Natural killer cell (primary cell): Measurements from ENCODE around the gene GNG3. TPM values are rescaled to one million over a fixed set of nuclear protein-coding genes. Genes with fewer than 3 reads are reported as not detected.

ENCODE experiments used
- ATAC-seq, 3 donors: fragments of 150-1000 bp in 2 of 3; fragments of 200-7000 bp in 1 of 3; cut with Tn5 transposase; 1 replicate in 1 of 3; 2 replicates in 2 of 3; pipeline ENCODE4 v1.10.0; 2021; ENCODE audit warnings: mild to moderate bottlenecking in 2 of 3, moderate library complexity in 2 of 3
- DNase-seq, 2 donors: peaks; one replicate each; pipeline versions ENCODE4 v3.0.0 to v3.0.0-alpha.2; 2013 to 2021; ENCODE audit warnings: mixed read lengths in 1 of 2
- H3K27ac ChIP-seq: one replicate; pipeline ENCODE4 v1.5.1; 2013; ENCODE audit warnings: mild to moderate bottlenecking, low read length
- H3K27me3 ChIP-seq: one replicate; pipeline ENCODE4 v1.6.1; 2013; ENCODE audit warnings: low read length; ENCODE audit not compliant: control insufficient read depth, insufficient read depth
- H3K36me3 ChIP-seq: one replicate; pipeline ENCODE4 v1.6.1; 2013; ENCODE audit warnings: low read length; ENCODE audit not compliant: control insufficient read depth, insufficient read depth
- H3K4me1 ChIP-seq: one replicate; pipeline ENCODE4 v1.6.1; 2013; ENCODE audit warnings: low read length; ENCODE audit not compliant: control insufficient read depth, insufficient read depth
- H3K4me3 ChIP-seq: one replicate; pipeline ENCODE4 v1.5.1; 2013; ENCODE audit warnings: low read length
- H3K9me3 ChIP-seq: one replicate; pipeline ENCODE4 v1.6.1; 2013; ENCODE audit warnings: low read length; ENCODE audit not compliant: control insufficient read depth, insufficient read depth
- H3K27ac Mint-ChIP-seq, 2 donors: one replicate each; pipeline ENCODE4 v1.8.0; 2022; ENCODE audit warnings: mild to moderate bottlenecking in 2 of 2, mixed read lengths in 2 of 2, moderate library complexity in 1 of 2
- H3K27me3 Mint-ChIP-seq, 2 donors: one replicate each; pipeline ENCODE4 v1.8.0; 2022; ENCODE audit warnings: low read depth in 2 of 2, mixed read lengths in 2 of 2
- H3K36me3 Mint-ChIP-seq: one replicate; pipeline ENCODE4 v1.8.0; 2022; ENCODE audit warnings: mixed read lengths
- H3K4me1 Mint-ChIP-seq, 2 donors: one replicate each; pipeline ENCODE4 v1.8.0; 2022; ENCODE audit warnings: mixed read lengths in 2 of 2
- H3K4me3 Mint-ChIP-seq: one replicate; pipeline ENCODE4 v1.8.0; 2022; ENCODE audit warnings: mild to moderate bottlenecking, moderate library complexity, mixed read lengths
- H3K9me3 Mint-ChIP-seq, 2 donors: one replicate each; pipeline ENCODE4 v1.8.0; 2022; ENCODE audit warnings: mixed read lengths in 2 of 2
- WGBS: methylation state at CpG from one replicate; pipeline ENCODE4 v1.1.7; 2013; ENCODE audit warnings: missing lambda C conversion rate; ENCODE audit not compliant: insufficient coverage; 5-methylcytosine and 5-hydroxymethylcytosine counted together
- intact Hi-C: fragments of 100-400 bp; cut with micrococcal nuclease; formaldehyde crosslinking; loops from one replicate; pipeline ENCODE4 v1.14.2; 2022
- total RNA-seq, 4 donors: library from RNA; stranded (reverse); fragments of 120-200 nt in 1 of 4; gene quantifications; one replicate each; pipeline versions ENCODE4 v1.2.3 to v1.2.4, GENCODE V29; 2013 to 2022
- TF ChIP-seq, protein P1 (sequence below): fragments of 200-600 bp; IDR thresholded peaks from one replicate; pipeline ENCODE4 v1.8.0; 2022; ENCODE audit warnings: antibody characterized with exemption

Gene GNG3
- total RNA-seq, 3 donors from 2014 or later (not counting 1 experiment from before 2014, with no cell fraction given) = not detected

GRCh38 chr11:62706850-62707247 is 627 bp upstream of the GNG3 start:
- H3K4me1 ChIP-seq = peaks cover 50% of the 10 kb centered on the region

DNA sequence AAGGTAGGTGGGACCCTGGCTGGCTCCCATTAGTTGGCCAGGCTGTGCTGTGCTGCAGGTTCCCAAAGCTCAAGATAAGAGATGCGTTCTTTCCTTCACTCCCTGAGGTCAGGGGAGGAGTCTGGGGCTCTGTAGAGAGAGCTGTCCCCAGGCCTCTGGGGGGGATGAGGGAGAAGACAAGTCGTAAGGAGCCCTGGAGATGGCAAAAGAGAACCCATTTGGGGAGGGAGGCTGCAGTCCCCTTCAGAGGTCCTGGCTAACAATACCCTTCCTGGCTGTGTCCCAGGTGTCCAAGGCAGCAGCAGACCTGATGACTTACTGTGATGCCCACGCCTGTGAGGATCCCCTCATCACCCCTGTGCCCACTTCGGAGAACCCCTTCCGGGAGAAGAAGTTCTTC is 916 bp downstream of the GNG3 start:
- H3K27me3 Mint-ChIP-seq = no peaks in the 10 kb centered on the region
- intact Hi-C loops = loop anchor here (5.0 kb wide), 4 partner anchors 36 to 136 kb away; partner anchors contain the start of genes EEF1G, EML3, LBHD1 and ROM1
- H3K27ac Mint-ChIP-seq = peak overlapping the region; percentile 98 to 99
- H3K27ac ChIP-seq = peak overlapping the region; percentile 95
- ATAC-seq (no peak), DNase-seq (no peak)
- no peaks in the 10 kb centered on the region for H3K27me3 ChIP-seq
- H3K4me3 ChIP-seq = peak overlapping the region; percentile 72
- H3K36me3 Mint-ChIP-seq = no peaks in the 10 kb centered on the region
- H3K4me3 Mint-ChIP-seq = peak overlapping the region; percentile 97
- no peaks in the 10 kb centered on the region for H3K9me3 Mint-ChIP-seq
- H3K4me1 ChIP-seq = peaks cover 50% of the 10 kb centered on the region
- H3K4me1 Mint-ChIP-seq = peaks cover 36 to 47% of the 10 kb centered on the region in 2 donors
- H3K9me3 ChIP-seq = no peaks in the 10 kb centered on the region
- H3K36me3 ChIP-seq = peaks cover 12% of the 10 kb centered on the region
- TF ChIP-seq, protein P1, sequence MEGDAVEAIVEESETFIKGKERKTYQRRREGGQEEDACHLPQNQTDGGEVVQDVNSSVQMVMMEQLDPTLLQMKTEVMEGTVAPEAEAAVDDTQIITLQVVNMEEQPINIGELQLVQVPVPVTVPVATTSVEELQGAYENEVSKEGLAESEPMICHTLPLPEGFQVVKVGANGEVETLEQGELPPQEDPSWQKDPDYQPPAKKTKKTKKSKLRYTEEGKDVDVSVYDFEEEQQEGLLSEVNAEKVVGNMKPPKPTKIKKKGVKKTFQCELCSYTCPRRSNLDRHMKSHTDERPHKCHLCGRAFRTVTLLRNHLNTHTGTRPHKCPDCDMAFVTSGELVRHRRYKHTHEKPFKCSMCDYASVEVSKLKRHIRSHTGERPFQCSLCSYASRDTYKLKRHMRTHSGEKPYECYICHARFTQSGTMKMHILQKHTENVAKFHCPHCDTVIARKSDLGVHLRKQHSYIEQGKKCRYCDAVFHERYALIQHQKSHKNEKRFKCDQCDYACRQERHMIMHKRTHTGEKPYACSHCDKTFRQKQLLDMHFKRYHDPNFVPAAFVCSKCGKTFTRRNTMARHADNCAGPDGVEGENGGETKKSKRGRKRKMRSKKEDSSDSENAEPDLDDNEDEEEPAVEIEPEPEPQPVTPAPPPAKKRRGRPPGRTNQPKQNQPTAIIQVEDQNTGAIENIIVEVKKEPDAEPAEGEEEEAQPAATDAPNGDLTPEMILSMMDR = no peak
- 78% methylated on average over 5 of the region's 5 CpGs for WGBS

More at GRCh38 chr11:62706850-62707247, 627 bp upstream of the GNG3 start:
- 90% methylated on average over 8 of the region's 8 CpGs for WGBS
- H3K36me3 Mint-ChIP-seq = no peaks in the 10 kb centered on the region
- H3K27ac Mint-ChIP-seq = peak overlapping the region; percentile 91 to 97
- ATAC-seq = no peak
- H3K4me3 Mint-ChIP-seq = peak overlapping the region; percentile 77
- no peaks in the 10 kb centered on the region for H3K9me3 Mint-ChIP-seq
- Histone ChIP-seq H3K4me3 (peak overlapping the region; percentile 70), H3K9me3 (no peaks in the 10 kb centered on the region), H3K27ac (peak overlapping the region; percentile 55), H3K27me3 (no peaks in the 10 kb centered on the region), H3K36me3 (peaks cover 6% of the 10 kb centered on the region)
- no peak for DNase-seq
- peaks cover 36 to 41% of the 10 kb centered on the region in 2 donors for H3K4me1 Mint-ChIP-seq
- H3K27me3 Mint-ChIP-seq = no peaks in the 10 kb centered on the region
- intact Hi-C loops = loop anchor here (2.0 to 5.0 kb wide), 5 partner anchors 35 to 135 kb away; partner anchors contain the start of genes EEF1G, EML3, LBHD1 and ROM1
- TF ChIP-seq, protein P1 = no peak

- H3K4me3 ChIP-seq = peak overlapping the region; percentile 72
- peaks cover 36 to 50% of the 10 kb centered on the region in 2 donors for H3K4me1 Mint-ChIP-seq
- no peaks in the 10 kb centered on the region for H3K9me3 Mint-ChIP-seq
- no peaks in the 10 kb centered on the region for H3K9me3 ChIP-seq
- intact Hi-C loops = loop anchor here (1.0 to 5.0 kb wide), 6 partner anchors 19 to 136 kb away; partner anchors contain the start of genes EEF1G, EML3, HNRNPUL2 and LBHD1
- H3K4me3 Mint-ChIP-seq = peak overlapping the region; percentile 97
- H3K27me3 ChIP-seq = no peaks in the 10 kb centered on the region
- H3K4me1 ChIP-seq = peaks cover 50% of the 10 kb centered on the region
- TF ChIP-seq, protein P1 = no peak
- 0% methylated on average over 7 of the region's 7 CpGs for WGBS
- H3K36me3 ChIP-seq = peaks cover 16% of the 10 kb centered on the region
- ATAC-seq (no peak), DNase-seq (peak; percentile 33 to 69)
- H3K27ac ChIP-seq = peak overlapping the region; percentile 95
- no peaks in the 10 kb centered on the region for H3K27me3 Mint-ChIP-seq
- no peaks in the 10 kb centered on the region for H3K36me3 Mint-ChIP-seq
- peak overlapping the region; percentile 98 to 99 for H3K27ac Mint-ChIP-seq
Observed at GRCh38 chr11:62708793-62709192, 1.3 kb downstream of the GNG3 start.
